Endometrial microvascular endothelial cells (primary cell): Measurements from ENCODE around the gene RHOF. TPM values are rescaled to one million over a fixed set of nuclear protein-coding genes. Genes with fewer than 3 reads are reported as not detected.

ENCODE experiments used
- in situ Hi-C: cut with HindIII; loops from 2 replicates; pipeline ENCODE4 v1.10.0; 2017; ENCODE audit warnings: low sequenced_read_pairs, low pct_unique_long_range_greater_than_20kb; ENCODE audit errors: inconsistent ontology term
- total RNA-seq: library from RNA; depleted of rRNA; stranded (reverse); fragments of >200 nt; gene quantifications from one replicate; pipeline ENCODE4 v1.2.3, GENCODE V29; 2015; ENCODE audit errors: inconsistent ontology term

RHOF gene
- total RNA-seq, 1 donor from 2014 or later, result 14.6 TPM

DNA sequence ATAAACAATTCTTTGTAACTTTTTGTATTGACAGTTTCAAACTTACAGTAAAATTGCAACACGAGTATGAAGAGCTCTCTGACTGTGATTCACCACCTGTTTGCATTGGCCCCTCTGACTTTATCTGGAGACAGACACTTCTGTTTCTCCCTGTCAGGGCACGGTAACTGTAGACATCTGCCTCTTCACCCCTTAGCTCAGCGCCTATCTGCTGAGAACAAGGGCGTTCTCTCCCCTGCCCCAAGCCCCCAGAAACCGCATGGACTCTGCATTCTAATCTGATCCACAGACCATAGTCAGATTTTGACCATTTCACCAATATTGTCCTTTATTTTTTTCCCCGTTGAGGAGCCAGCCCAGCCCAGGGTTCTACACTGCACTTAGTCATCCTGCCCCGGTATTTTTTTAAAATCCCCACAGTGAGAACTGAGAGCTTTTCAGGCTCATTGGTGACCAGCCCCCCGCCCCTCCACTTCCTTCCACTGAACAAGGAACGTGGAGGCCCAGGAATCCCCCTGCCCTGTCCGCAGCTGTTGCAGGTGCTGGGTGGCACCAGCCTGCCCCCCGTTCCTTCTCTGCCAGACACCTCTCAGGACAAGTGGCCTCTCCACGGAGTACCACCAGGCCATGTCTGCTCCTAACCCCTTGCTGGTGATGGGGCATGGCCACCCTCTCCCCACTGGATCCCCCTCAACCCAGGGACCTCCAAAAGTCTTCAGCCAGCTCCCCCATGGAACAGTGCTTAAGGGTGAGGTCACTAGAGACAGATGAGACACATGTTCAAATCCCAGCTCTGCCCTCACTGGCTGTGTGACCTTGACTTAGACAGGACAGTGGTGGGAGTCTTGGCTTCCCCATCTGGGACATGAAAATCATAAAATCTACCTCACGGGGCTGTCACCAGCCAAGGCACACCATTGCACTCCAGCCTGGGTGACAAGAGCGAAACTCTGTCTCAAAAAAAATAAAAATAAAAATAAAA is 11.2 kb downstream of the RHOF start:
- in situ Hi-C loops, result no loop called here

DNA sequence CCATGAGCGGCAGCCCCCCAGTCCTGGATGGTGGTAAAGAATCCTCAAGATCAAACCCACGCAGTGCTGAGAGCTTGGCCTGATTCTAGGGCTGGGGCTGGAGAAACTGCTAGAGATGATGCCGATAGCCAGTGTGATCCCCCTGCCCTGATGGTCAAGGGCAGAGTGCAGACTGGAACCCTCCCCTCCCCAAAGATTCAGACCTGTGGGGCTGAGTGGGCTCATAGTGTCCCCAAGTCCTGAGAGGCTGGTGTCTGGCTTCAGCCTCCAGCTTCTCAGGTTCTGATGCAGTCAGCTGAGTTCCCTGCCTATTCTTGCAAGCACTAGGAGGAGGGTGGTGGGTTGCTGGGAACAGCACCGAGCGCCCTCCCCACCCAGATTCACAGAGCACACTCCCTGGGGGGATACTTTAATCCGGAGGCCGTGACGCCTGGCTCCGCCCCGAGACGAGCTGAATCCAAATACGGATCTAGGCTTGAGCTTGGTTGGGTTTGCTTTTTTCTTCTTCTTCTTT is 11.9 kb downstream of the RHOF start:
- in situ Hi-C loops, result no loop called here

DNA sequence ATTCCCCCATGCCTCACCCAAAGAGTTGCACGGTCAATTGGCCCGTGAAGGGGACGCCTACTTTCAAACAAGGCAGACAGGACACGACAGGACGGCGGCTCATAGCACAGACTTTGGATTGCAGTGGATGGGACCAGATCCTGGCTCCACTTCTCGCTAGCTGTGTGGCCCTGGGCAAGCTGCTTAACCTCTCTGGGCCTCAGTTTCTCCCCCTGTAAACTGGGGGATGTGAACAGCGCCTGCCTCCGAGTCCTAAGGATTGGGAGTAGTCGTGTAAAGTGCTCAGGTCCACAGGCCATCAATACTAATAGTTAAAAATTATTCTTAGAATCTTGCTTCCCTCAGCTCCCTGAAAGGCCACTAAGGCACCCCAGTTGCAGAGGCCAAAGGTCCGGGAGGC is 13.1 kb downstream of the RHOF start:
- in situ Hi-C loops, result no loop called here

DNA sequence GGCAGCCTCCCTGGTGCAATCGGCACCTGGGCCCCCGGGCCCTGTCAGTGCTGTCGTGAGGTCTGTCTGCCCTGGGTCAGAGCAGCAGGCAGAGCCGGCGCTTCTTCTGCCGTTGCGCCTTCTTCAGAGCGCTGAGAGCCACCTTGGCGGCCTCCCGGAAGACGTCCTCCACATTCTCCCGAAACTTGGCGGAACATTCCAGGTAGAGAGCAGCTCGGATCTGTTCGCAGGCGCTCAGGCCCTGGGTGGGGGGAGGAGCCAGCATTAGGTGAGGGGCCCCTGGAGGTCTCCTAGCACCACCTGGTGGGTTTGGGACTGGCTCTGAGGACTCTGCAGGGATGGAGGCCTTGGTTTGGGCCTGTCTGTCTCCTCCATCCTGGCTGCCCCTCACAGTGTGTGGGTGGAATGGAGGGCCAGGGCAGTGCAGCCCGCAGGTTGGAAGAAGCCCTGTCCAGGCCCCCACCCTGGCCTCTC is 14.0 kb downstream of the RHOF start:
- in situ Hi-C loops, result no loop called here

DNA sequence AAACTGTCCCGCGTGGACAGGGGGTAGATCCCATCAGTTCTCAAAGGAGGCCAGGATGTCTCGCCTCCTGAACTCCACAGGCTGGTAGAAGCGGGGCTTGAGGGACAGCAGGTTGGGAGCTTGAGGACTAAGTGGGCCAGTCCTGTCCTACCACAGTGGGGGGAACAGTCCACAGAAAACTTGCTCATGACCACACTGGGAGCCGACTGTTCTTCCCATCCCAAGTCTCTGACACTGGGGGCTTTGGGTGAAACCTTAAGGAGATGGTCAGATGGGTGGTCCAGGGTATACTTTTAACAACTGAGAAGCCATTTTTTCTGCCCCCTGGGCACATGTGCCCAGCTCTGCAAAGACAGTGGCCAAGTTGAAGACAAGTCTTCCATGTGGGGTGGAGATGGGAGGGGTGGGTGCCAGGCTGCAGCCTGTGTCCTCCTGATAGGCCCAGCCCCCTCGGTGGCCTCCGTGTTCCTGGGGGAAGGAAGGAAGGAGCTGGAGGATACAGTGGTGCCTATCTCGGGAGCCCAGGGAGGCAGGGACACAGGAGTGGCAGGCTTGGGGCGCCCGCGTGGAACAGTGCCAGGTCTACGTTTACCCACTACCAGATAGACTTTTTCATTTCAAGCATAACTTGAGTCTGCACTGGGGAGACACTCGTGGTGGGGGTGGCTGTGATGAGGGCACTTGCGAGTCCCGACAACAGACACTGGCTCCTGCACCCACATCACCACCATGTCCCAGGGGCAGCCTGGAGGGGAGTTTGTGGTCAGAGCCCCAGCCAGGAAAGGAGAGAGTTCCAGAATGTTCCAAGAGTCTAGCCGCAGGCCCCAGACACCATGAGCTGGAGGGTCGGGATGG is 14.7 kb downstream of the RHOF start:
- in situ Hi-C loops, result no loop called here

DNA sequence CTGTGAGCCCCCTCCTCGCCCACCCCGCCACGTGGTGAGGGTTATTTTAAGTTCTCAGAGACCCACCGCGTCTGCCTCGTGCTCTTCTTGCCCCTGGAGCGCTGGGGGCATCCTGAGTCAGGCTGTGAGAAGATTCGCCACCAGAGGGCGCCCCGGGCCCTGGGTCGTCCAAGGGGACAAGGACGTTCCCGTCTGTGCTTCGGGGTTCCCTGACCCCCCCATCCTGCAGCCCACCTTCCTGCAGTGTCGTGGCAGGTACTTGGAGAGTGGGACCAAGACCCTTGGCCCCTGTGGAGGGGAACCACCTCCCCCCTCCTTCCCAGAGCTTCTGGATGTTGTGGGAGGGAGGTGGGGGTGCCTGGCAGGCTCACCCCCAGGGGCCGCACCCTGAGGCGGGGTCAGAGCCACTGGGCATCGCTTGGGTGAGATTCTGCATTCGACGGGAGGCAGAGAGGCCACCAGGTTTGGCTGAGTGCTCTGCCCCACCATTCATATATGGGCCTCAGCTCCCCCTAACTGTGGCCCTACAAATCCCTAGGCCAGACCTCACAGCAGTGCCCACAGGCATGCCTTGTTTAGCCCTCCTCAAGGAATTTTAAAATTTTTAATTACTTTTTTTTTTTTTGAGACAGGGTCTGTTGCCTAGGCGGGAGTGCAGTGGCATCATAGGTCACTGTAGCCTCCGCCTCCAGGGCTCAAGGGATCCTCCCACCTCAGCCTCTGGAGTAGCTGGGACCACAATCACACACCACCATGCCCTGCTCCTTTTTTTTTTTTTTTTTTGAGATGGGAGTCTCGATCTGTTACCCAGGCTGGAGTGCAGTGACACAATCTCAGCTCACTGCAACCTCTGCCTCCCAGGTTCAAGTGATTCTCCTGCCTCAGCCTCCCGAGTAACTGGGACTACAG is 17.0 kb downstream of the RHOF start:
- in situ Hi-C loops, result no loop called here

DNA sequence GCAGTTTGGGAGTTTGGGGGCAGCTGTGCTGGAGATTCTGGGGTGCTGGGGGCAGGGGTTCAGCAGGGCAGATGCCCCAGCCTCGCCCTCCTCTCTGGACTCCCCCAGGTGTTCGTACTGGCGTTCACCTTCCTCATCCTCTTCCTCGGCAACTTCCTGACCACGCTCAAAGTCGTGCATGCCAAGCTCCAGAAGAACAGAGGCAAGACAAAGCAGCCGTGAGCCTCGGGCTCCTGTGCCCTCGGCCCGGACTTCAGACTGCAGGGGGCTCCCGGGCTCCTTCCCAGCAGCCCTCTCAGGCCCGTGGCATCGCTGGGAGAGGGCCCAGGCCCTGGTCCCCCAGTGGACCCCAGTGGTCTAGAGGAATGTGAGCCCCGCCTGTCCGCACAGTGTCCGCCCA is 18.0 kb downstream of the RHOF start:
- in situ Hi-C loops, result no loop called here

DNA sequence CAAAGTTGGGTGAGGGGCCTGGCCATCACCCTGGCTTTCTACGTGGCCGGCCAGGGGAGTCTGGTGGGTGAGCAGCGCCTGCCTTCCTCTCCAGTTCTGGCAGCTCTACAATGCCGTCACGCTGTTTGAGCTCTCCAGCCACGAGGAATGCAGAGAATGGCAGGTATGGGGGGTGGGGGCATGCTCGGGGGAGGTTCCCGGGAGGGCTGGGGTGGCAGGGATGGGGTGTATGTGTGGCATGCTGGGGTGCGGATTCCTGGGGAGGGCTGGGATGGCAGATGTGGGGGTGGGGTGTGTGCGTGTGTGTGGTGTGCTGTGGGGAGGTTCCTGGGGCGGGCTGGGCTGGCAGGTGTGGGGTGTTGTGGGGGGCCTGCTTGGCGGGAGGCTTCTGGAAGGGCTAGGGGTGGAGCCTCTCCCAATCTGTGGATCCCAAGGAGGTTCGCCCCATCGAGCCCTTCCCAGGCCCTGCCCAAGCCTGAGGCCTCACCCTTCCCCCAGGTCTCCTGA is 18.5 kb downstream of the RHOF start:
- in situ Hi-C loops, result no loop called here

DNA sequence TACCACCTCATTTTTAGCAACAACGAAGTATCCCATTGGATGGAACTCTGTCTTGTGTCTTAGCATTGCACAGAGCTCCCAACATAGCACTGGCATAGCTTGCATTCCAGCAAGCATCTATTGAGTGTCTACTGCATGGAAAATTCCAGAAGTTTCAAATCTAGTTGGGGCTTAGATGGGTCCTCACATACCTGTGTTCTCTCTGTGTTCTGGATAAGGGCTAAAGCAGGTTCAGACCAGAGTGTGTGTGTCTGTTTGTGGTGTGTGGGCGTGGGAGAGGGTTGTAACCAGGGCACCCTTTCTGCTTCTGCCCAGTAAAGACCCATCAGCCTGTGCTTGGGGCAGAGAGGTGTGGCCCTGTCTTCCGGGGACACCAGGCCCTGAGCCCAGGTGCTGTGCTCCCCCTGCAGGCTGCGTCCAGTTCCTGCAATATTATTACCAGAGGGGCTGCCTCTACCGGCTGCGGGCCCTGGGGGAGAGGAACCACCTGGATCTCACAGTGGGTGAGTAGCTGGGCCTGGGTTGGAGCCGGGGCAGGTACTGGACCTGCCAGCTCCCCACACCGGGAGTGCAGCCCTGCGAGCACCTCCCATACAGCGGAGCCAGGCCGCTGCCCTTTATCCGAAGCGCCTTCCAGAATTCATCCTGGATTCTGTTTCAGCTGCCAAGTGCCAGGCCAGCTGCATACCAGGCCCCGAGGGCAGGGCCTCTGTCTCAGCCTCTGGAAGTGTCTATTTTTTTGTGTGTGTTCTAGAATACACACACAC is 20.3 kb downstream of the RHOF start:
- in situ Hi-C loops, result no loop called here

DNA sequence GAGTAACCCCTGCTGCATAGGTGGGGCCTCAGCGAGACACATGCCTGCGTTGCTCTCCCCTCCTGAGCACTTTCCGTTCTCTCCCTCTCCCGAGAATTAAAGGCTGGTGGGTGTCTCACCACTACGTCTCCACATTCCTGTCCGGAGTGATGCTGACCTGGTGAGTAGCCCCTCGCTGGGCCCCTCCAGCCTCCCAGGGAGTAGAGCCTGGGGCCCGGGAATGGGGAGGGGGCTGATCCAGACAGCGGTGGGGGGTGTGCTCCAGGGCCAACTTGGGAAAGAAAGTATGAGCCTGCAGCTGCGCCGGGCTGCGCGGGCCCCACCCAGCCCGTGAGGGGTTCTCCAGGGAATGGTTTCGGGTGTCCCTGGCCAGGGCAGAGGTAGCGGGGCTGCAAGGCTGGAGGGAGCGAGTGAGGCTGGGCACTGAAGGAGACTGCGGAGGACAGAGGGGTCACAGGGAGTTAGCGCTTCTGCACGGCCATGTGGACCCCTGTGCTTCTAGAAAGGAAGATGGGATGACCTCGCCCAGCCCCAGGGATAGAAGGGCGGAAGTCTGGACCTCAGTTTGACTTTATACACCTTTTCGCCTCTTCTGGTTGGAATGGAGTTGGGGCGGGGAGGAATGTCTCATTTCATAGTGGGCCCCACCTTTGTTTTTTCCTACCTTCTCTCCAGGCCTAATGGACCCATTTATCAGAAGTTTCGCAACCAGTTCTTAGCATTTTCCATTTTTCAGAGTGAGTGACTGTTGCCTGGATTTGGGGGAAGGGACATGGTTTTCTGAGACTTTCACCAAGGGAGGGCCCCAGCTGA is 22.5 kb downstream of the RHOF start:
- in situ Hi-C loops, result no loop called here

DNA sequence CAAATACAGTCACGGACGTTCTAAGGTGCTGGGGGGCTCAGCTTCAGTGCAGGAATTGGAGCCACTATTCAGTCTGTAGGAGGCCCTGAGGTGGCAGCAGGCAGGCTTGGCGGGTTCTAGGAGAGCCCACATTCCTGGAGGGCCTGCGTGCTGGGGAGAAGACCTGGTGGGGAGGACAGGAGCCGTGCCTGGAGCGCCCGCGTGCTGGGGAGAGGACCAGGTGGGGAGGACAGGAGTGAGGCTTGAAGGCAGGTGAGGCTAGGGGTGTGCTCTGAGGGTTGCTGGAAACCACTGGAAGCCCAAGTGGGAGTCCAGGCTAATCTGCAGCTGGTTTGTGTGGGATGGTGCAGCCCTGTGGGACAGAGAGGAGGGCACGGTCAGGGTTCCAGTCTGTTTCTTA is 23.1 kb downstream of the RHOF start:
- in situ Hi-C loops, result no loop called here

DNA sequence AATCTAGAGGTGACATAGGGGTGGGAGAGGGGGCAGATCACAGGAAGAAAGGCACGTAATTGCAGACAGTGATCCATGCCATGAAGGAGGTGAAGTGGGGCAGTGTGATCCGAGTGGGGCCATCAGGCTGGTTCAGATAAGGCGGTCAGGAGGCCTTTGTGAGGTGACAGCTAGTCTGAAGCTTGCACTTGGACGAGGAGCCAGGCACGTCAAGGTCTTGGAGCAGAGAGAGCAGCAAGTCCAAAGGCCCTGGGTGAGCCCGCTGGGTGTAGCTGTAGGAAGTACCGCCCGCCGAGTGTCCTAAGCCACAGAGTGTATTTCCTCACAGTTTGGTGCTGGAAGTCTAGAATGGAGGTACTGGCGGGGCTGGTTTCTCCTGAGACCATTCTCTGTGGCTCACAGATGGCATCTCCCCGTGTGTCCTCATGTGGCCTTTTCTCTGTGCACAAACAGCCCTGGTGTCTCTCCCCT is 23.6 kb downstream of the RHOF start:
- in situ Hi-C loops, result no loop called here

DNA sequence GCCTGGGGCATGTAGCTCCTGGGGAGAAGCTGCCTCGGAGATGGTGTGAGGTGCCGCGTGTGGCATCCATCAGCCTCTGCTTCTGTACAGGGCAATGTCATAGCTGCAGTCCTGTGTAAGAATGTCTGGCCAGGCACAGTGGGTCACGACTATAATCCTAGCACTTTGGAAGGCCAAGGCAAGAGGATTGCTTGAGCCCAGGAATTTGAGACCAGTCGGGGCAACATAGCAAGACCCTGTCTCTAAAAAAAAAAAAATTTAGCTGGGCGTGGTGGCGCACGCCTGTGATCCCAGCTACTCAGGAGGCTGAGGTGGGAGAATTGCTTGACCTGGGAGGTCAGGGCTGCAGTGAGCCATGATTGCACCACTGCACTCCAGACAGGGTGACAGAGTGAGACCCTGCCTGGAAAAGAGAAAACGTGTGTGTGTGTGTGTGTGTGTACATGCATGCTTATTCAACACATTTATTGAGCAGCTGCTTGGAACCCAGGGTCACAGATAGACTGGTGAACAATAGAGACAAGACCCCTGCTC is 24.1 kb downstream of the RHOF start:
- in situ Hi-C loops, result no loop called here

DNA sequence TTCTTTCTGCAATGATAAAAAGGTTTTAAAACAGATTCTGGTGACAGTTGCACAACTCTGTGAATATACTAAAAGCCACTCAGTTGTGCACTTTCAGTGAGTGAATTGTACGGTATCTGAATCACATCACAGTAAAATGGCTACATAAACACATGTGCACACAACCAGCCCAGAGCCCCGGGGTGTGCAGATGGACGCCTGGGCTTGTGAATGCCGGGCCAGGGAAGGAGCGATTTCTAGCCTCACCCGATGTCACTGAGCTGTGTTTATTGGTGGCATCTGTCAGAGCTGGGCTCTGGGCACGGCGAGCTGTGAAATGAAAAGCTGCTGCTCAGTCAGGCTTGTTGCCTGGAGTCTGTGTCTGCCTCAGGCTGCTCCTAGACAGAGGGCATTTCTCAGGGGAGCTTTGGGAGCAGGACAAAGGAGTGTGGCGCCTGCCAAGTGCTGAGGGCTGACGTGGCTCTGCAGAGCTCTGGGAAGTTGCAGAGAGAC is 25.9 kb downstream of the RHOF start:
- in situ Hi-C loops, result no loop called here

DNA sequence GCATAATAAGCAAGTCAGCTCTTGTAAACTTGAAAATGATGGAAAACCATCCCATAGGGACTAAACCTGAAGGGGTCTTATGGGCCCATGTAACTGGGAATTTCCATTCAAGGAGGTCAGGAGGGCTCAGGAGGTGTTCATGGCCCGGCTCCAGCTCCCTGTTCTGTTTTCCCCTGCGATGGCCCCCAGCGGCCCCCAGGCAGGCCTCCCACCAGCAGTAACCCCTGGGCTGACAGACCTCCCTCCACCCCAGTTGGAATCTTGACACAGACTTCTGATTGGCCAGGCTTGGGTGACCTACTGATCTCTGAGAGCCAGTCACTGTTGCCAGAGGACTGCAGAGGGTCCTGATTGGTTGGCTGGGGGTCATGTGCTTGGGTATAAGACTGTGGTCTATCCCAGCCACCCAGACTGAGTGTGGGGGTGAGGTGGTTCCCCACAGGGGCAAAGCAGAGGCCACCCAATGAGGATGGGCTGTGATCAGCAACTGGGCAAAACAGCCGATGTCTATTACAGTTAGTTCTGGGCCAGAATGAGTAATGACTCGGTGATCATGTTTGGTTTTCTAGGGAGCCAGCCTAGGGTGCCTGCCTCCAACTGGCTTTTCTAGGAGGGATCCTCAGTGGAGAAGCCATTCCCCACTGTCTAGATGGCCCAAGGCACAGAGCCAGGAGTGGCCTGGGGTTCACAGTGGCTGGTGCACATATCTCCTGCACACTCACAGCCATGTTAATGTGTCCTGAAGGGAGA is 27.0 kb downstream of the RHOF start:
- in situ Hi-C loops, result no loop called here

DNA sequence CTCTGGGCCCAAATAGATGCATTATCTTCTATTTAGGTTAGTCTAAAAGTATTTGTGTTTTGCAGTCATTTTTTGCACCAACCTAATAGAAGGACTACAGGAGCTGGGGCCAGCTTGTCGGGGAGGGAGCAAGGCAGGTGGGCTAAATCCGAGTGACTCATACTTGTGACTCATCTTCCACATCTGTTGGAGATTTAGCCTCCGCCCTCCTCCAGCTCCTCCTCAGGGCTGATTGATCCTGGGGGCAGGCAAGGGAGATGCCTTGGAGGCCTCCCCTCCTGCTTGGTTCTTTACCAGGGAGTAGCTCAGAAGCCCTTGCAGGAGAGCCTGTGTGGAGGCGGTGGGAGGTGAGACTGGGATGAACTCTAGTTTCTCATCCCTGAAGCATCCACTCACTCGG is 27.9 kb downstream of the RHOF start:
- in situ Hi-C loops, result no loop called here
